MM.1S (cell line): ENCODE data around the gene SBDS.
"Not testable (repeated sequence)": the region's sequence is repeated elsewhere in the genome, so short reads cannot be mapped to it uniquely, and the experiment has no call there.

Source experiments
- DNase-seq: peaks from one replicate; pipeline ENCODE4 v3.0.0-alpha.2; 2015
- H2AFZ ChIP-seq: fragments of 300-600 bp; sonication (generic); 2 replicates; pipeline ENCODE4 v1.6.0; 2016; ENCODE audit warnings: antibody characterized with exemption, low read length
- H3F3A ChIP-seq: fragments of 300-600 bp; sonication (generic); 2 replicates; pipeline ENCODE4 v1.6.1; 2016; ENCODE audit warnings: mild to moderate bottlenecking, antibody characterized with exemption, low read length, moderate library complexity, mixed read lengths; ENCODE audit not compliant: insufficient read depth
- H3K27ac ChIP-seq: fragments of 300-600 bp; sonication (generic); 2 replicates; pipeline ENCODE4 v1.5.1; 2016; ENCODE audit warnings: mild to moderate bottlenecking, low read length
- H3K27me3 ChIP-seq: fragments of 300-600 bp; sonication (generic); replicated peaks from 2 replicates; pipeline ENCODE4 v1.6.0; 2016; ENCODE audit warnings: low read length; ENCODE audit not compliant: insufficient read depth
- H3K36me3 ChIP-seq: fragments of 300-600 bp; sonication (generic); replicated peaks from 2 replicates; pipeline ENCODE4 v1.6.1; 2016; ENCODE audit warnings: mild to moderate bottlenecking, low read length, mixed read lengths; ENCODE audit not compliant: insufficient read depth
- H3K4me1 ChIP-seq: fragments of 300-600 bp; sonication (generic); 2 replicates; pipeline ENCODE4 v1.6.1; 2016; ENCODE audit warnings: low read length, mixed read lengths
- H3K4me2 ChIP-seq: fragments of 300-600 bp; sonication (generic); 2 replicates; pipeline ENCODE4 v1.6.0; 2016; ENCODE audit warnings: low read depth, low read length
- H3K4me3 ChIP-seq: fragments of 300-600 bp; sonication (generic); 2 replicates; pipeline ENCODE4 v1.5.1; 2016; ENCODE audit warnings: low read length, mixed read lengths
- H3K79me2 ChIP-seq: fragments of 300-600 bp; sonication (generic); 2 replicates; pipeline ENCODE4 v1.6.1; 2016; ENCODE audit warnings: mixed run types, low read length, mixed read lengths
- H3K9ac ChIP-seq: fragments of 300-600 bp; sonication (generic); 2 replicates; pipeline ENCODE4 v1.6.1; 2016; ENCODE audit warnings: low read length, mixed read lengths
- H3K9me2 ChIP-seq: fragments of 300-600 bp; sonication (generic); replicated peaks from 2 replicates; pipeline ENCODE4 v1.6.1; 2016; ENCODE audit warnings: mild to moderate bottlenecking, low read length, mixed read lengths; ENCODE audit not compliant: insufficient read depth
- H3K9me3 ChIP-seq: fragments of 300-600 bp; sonication (generic); replicated peaks from 2 replicates; pipeline ENCODE4 v1.6.1; 2016; ENCODE audit warnings: mild to moderate bottlenecking, low read length, mixed read lengths; ENCODE audit not compliant: insufficient read depth
- H4K20me1 ChIP-seq: fragments of 300-600 bp; sonication (generic); 2 replicates; pipeline ENCODE4 v1.6.1; 2016; ENCODE audit warnings: mild to moderate bottlenecking, low read length, moderate library complexity, mixed read lengths; ENCODE audit not compliant: insufficient read depth
- EZH2 ChIP-seq: fragments of 300-600 bp; sonication (generic); optimal IDR thresholded peaks from 2 replicates; pipeline ENCODE3; 2017; ENCODE audit warnings: low read depth, mild to moderate bottlenecking, antibody characterized with exemption, low read length, mixed read lengths
- EZH2phosphoT487 ChIP-seq: fragments of 300-600 bp; sonication (generic); IDR thresholded peaks from 2 replicates; pipeline ENCODE4 v1.6.1; 2018; ENCODE audit warnings: antibody characterized with exemption, low read length
- TF ChIP-seq, protein P1 (sequence below): fragments of 300-600 bp; sonication (generic); IDR thresholded peaks from 2 replicates; pipeline ENCODE4 v1.5.1; 2016; ENCODE audit warnings: antibody characterized with exemption, low read length, mixed read lengths

Gene SBDS

DNA sequence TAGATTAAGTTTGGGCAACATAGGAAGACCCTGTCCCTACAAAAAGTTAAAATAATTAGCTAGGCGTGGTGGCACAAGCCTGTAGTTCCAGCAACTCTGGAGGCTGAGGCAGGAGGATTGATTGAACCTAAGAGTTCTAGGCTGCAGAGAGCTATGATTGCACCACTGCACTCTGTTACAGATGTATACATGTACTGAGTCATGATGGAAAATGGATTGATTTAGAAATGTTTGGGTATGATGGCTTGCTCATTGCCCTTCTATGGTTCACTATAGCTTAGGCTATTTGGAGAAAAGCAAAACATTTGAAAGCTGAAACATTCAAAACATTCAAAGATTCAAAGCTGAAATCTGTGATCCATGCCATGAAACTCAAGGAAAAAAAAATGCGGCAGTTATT, 16.4 kb downstream of the SBDS start:
- H3K27me3 ChIP-seq, H4K20me1 ChIP-seq, H3K36me3 ChIP-seq, H3K9ac ChIP-seq, H2AFZ ChIP-seq, H3K79me2 ChIP-seq, H3K9me2 ChIP-seq, H3K27ac ChIP-seq, H3K4me2 ChIP-seq, H3F3A ChIP-seq, H3K4me1 ChIP-seq, H3K9me3 ChIP-seq, DNase-seq, H3K4me3 ChIP-seq: not testable (repeated sequence)

DNA sequence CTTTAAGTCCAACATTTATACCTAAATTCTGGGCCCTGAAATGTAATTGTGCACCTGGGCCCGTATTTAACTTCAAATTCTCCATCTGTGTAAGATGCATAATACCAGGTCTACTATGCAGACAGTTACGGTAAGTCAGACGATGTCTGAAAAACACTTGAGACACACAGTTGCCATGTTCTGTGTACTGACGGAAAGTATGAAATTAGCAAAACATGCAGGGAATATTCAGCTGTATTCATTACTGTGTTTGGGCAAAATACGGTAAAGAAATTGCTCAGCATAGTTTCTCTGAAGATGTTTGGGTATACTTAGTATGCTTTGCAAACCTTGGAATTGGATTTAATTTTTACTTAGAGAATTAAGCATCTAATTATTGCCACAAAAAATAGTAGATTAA, 17.1 kb downstream of the SBDS start:
- H3K9me3 ChIP-seq, H3K9me2 ChIP-seq, H3K79me2 ChIP-seq, H3K4me3 ChIP-seq, H3K4me2 ChIP-seq, H3K27me3 ChIP-seq, H3K4me1 ChIP-seq, H2AFZ ChIP-seq, H3K36me3 ChIP-seq, H4K20me1 ChIP-seq, DNase-seq, H3K9ac ChIP-seq, H3F3A ChIP-seq, H3K27ac ChIP-seq: not testable (repeated sequence)

DNA sequence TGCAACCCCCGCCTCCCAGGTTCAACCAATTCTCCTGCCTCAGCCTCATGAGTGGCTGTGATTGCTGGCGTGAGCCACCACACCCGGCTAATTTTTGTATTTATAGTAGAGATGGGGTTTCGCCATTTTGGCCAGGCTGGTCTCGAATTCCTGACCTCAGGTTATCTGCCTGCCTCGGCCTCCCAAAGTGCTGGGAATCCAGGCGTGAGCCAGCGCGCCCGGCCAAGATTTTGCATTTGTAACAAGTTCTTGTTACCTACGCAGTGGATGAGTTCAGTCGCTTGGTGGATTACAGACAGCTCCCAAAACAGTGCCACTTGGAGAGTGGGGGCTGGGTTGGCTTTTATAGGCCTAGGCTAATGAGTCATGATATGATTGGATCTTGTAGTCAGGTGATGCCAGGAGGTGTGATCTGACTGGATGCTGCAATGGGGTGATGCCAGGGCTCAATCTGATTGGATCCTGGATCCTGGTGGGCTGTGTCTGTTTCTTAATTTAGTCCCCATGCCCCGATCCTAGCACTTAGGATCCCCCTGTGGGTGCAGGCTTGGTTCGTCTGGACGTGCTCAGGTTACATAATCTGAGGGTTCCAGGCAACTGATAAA, 20.3 kb downstream of the SBDS start:
- Histone ChIP-seq H3K36me3 (no peaks in the 10 kb centered on the region), H3K9me2 (no peaks in the 10 kb centered on the region), H3K4me1 (no peaks in the 10 kb centered on the region), H3K9me3 (no peaks in the 10 kb centered on the region), H3K9ac (no peak overlapping the region), H3K4me3 (no peak overlapping the region), H3K27me3 (no peaks in the 10 kb centered on the region), H3K79me2 (no peaks in the 10 kb centered on the region), H3F3A (no peaks in the 10 kb centered on the region), H3K4me2 (no peak overlapping the region), H2AFZ (no peak overlapping the region), H4K20me1 (no peaks in the 10 kb centered on the region), H3K27ac (no peak overlapping the region)
- DNase-seq = no peak
- TF ChIP-seq, protein P1, sequence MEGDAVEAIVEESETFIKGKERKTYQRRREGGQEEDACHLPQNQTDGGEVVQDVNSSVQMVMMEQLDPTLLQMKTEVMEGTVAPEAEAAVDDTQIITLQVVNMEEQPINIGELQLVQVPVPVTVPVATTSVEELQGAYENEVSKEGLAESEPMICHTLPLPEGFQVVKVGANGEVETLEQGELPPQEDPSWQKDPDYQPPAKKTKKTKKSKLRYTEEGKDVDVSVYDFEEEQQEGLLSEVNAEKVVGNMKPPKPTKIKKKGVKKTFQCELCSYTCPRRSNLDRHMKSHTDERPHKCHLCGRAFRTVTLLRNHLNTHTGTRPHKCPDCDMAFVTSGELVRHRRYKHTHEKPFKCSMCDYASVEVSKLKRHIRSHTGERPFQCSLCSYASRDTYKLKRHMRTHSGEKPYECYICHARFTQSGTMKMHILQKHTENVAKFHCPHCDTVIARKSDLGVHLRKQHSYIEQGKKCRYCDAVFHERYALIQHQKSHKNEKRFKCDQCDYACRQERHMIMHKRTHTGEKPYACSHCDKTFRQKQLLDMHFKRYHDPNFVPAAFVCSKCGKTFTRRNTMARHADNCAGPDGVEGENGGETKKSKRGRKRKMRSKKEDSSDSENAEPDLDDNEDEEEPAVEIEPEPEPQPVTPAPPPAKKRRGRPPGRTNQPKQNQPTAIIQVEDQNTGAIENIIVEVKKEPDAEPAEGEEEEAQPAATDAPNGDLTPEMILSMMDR = no peak

DNA sequence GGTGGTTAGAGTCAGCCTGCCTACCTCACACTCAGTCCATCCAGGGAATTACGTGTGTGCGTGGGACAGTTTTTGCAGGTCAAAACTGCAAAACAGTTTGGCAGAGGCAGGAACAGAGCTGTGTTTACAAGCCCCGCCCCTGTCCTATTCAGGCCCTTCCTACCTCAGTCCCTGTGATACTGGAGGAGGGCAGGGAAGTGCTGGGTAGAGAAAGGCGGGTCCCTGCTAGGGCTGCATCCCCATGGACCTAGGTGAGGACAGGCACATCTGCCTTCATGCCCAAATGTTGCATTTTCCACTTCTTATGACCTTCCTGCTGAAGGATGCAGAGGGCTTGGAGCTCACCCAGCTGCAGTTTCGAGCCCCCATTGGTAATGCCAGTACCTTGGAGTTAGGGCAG, 25.1 kb downstream of the SBDS start:
- Histone ChIP-seq H2AFZ (no peak overlapping the region), H3K9me3 (no peaks in the 10 kb centered on the region), H3K4me2 (no peak overlapping the region), H3K79me2 (no peaks in the 10 kb centered on the region), H3K9me2 (no peaks in the 10 kb centered on the region), H4K20me1 (no peaks in the 10 kb centered on the region), H3K9ac (no peak overlapping the region), H3F3A (no peaks in the 10 kb centered on the region), H3K4me3 (no peak overlapping the region), H3K36me3 (no peaks in the 10 kb centered on the region), H3K4me1 (no peaks in the 10 kb centered on the region), H3K27ac (no peak overlapping the region), H3K27me3 (no peaks in the 10 kb centered on the region)
- no peak for DNase-seq
- no peak for TF ChIP-seq EZH2
- TF ChIP-seq, protein P1 = no peak
- no peak for TF ChIP-seq EZH2phosphoT487

GRCh38 chr7:66969001-66969400, 26.4 kb downstream of the SBDS start:
- not testable (repeated sequence) for H3K4me2 ChIP-seq, H3K4me1 ChIP-seq, DNase-seq, H3K9me2 ChIP-seq, H3K79me2 ChIP-seq, H3K27me3 ChIP-seq, H4K20me1 ChIP-seq, H3K4me3 ChIP-seq, H2AFZ ChIP-seq, H3K9me3 ChIP-seq, H3K27ac ChIP-seq, H3K9ac ChIP-seq, H3K36me3 ChIP-seq, H3F3A ChIP-seq
